GM04503 (cell line): ENCODE measurements around the gene ARHGAP19.
"Not testable (repeated sequence)": the region's sequence is repeated elsewhere in the genome, so short reads cannot be mapped to it uniquely, and the experiment has no call there.

ENCODE experiments used
- DNase-seq: peaks from one replicate; pipeline ENCODE4 v3.0.0-alpha.2; 2012; ENCODE audit warnings: low read depth

Gene ARHGAP19

DNA sequence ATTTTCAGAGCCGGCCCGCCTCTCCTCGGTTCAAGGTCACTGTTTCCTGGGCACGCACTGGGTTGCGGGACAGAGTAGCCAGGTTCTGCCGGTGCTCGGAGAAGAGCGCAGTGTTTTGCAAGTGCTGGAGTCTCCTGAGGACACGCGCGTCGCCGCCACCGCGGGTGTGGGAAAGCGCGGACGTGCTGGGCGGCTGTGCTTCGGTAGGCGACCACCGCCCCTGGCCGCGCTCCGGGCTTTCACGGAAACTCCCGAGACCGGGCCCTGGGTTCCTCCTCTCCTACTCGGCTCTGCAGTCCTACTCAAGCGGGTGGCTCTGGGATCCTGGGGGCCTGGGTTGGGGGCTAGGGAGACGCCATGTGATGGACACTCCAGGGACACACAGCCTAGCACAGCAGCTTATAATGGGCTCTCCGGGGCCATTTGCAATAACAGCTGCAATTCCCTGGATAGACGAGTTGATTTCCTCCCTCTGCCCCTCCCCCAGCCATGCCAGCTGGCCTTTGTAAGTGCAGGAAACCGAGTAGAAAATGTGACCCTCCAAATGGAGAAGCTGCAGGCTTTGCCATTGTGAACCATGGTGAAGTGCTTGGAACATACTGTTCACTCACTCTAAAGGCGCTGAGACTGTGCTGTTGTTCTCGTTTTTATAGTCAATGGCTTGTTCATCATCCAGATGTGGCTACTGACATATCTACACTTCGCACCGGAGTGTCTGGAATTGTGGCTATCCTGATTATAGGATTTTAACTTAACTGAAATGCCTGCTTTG lies 28.8 kb upstream of the ARHGAP19 start:
- no peak for DNase-seq

DNA sequence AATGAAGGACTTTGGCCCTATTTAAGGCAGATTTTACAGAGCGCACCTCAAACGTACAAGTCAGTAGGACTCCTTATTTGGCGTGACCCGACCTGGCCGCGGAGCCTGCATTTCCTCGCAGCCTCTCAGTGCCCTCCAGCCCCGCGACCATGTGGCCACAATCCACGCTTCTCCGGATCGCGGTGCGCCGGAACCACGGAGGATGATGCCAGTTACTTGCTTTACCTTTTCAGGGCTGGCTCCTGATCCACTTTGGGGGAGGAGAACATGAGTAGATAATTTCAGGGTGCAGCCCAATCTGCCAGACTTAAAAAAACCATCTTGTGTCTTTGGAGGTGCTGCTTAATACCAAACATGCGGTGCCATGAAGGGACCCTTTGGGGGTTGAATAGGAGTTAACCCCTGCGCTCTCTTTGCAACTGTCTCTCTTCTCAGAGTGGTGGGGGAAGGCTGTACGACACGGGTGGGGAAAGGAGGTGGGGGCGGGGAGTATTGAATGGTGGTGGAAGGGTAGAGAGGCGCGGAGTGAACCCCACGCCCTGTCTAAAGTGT lies 28.1 kb upstream of the ARHGAP19 start:
- DNase-seq: no peak

DNA sequence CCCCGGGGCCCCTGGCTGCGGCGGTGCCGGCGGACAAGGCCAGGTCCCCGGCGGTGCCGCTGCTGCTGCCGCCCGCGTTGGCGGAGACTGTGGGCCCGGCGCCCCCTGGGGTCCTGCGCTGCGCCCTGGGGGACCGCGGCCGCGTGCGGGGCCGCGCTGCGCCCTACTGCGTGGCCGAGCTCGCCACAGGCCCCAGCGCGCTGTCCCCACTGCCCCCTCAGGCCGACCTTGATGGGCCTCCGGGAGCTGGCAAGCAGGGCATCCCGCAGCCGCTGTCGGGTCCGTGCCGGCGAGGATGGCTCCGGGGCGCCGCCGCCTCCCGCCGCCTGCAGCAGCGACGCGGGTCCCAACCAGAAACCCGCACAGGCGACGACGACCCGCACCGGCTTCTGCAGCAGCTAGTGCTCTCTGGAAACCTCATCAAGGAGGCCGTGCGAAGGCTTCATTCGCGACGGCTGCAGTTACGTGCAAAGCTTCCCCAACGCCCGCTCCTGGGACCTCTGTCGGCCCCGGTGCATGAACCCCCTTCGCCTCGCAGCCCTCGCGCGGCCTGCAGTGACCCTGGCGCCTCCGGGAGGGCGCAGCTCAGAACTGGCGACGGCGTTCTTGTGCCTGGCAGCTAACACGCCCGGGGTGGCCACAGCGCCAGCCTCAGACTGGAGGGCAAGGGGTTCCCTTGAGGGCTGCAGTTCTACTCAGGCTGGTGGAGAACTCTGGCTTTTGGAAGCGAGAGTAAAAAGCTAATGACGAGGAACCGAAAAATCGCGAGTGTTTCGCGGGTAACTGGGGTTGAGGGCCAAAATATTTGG lies 27.4 kb upstream of the ARHGAP19 start:
- no peak for DNase-seq

DNA sequence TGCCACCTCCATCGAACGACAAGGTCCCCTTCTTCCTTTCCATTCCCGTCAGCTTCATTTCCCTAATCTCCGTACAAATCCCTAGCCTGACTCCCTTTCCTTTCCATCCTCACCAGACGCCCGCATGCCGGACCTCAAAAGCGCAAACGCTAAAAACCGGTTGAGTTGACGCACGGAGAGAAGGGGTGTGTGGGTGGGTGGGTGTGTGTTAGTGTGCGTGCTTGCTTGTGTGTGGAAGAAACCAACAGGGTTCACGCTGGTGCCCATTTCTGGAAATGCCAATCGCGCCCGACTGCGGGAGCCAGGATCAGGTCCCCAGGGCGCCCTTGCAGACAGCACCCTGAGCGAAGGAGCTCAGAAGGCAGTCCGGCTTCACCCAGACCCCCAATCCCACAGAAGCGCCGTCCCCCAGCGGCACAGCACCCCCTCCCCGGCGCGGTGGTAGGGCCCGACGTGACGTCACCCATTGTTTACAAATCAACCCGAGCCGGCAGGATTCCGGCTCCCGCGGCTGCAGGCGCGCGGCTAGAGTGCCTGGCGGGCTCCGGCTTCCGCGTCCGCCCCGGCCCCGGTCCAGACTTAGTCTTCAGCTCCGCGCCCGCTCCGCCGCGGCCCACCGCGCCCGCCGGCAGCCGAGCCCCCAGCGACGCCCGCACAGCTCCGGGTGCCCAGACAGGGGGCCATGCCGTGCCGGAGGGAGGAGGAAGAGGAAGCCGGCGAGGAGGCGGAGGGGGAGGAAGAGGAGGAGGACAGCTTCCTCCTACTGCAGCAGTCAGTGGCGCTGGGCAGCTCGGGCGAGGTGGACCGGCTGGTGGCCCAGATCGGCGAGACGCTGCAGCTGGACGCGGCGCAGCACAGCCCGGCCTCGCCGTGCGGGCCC lies 26.6 kb upstream of the ARHGAP19 start, which contains the start of gene FRAT1:
TSS of gene FRAT1 (plus strand) at position 500 of the 880 bp plus-strand sequence. CDS start at position 683, 183 bp downstream.
- DNase-seq: peak; percentile 63

DNA sequence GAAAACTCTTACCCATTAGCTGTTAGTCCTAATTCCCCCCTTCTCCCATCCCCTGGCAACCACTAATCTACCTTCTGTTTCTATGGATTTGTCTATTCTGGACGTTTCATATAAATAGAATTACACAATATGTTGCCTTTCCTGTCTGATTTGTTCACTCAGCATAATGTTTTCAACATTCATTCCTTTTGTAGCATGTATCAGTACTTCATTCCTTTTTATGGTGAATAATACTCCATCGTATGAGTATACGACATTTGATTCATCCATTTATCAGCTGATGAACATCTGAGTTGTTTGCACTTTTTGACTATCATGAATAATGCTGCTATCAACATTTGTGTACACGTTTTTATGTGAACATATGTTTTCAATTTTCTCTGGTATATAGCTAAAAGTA lies 22.2 kb upstream of the ARHGAP19 start:
- DNase-seq: no peak

DNA sequence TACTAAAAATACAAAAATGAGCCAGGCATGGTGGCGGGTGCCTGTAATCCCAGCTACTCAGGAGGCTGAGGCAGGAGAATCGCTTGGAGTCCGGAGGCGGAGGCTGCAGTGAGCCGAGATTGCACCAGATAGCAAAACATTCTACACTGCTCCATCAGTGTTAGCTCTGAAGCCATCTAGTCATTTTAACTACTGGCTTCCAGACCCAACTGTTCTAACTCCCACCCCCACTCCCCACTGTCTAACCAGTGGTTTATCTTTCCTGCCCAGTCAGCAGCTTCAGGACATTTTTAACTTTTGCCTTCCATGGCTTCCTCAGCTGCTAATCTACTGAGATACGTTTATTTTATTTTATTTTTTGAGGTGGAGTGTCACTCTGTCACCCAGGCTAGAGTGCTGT lies 20.5 kb upstream of the ARHGAP19 start:
- DNase-seq: no peak

DNA sequence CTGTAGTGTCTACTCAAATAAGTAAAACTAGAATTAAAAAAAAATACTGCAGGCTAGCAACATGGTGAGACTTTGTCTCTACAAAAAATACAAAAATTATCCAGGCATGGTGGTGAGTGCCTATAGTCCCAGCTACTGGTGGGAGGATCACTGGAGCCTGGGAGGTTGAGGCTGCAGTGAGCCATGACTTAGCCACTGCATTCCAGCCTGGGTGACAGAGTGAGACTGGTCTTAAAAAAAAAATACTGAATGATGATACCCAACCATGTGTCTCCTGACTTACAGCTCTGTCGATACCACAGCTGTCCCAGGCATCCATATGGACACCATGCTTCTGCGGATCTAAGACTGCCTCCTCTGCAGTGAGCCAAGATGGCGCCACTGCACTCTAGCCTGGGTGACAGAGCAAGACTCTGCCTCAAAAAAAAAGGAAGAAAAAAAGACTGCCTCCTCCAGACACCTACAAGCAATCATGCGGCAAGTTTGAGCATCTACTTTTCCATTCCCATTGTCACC lies 18.7 kb upstream of the ARHGAP19 start:
- no peak for DNase-seq

DNA sequence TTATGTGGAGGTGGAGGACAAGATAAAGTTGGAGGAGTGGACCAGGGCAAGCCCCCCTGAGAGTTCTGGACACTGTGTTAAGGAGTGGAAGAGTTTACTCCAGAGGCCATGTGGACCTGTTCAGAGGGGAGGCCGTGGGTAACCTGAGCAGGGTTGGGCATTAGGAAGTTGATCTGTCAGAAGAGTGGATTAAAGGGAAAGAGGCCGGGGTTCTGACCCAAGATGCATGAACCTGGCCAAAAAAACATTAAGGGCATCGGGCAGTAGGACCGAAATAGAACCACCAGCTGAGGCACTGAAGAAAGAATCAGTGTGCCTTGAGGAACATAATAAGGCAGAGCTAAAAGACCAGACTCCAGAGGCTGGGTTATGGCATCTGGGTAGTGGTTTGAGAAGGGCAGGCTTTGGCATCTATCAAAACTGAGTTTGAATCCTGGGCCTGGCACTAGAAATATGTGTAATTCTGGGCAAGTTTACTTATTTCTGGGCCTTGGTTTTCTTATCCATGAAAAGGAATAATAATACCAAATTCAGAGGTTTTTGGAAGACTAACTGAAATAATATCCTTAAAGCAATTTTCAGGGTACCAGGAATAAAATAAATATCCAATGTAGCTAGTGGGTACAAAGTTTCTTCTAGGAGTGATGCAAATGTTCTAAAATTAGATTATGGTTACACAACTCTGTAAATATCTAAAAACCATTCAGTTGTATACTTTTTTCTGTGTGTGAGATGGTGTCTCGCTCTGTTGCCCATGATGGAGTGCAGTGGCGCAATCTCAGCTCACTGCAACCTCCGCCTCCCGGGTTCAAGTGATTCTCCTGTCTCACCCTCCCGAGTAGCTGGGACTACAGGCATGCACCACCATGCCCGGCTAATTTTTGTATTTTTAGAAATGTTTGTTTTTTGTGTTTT lies 15.7 kb upstream of the ARHGAP19 start:
- no peak for DNase-seq

DNA sequence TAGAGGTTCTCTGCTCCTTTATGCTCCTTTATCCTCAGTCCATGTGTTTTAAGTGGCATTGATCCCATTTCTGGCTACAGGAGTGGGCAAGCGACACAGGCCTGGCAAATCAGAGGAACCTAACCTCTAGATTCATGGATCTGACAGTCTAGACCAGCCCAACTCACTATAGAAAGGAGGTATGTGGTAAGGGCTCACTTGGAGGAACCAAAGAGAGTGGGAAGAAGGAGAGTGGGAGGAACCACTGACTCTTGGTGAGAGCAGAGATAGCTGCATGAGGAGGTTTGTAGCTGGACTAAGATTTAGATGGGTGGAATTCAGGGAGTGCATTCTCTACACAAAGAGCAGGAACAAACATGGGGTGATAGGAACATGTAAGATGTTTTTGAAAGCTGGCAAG lies 15.0 kb upstream of the ARHGAP19 start:
- DNase-seq: no peak

DNA sequence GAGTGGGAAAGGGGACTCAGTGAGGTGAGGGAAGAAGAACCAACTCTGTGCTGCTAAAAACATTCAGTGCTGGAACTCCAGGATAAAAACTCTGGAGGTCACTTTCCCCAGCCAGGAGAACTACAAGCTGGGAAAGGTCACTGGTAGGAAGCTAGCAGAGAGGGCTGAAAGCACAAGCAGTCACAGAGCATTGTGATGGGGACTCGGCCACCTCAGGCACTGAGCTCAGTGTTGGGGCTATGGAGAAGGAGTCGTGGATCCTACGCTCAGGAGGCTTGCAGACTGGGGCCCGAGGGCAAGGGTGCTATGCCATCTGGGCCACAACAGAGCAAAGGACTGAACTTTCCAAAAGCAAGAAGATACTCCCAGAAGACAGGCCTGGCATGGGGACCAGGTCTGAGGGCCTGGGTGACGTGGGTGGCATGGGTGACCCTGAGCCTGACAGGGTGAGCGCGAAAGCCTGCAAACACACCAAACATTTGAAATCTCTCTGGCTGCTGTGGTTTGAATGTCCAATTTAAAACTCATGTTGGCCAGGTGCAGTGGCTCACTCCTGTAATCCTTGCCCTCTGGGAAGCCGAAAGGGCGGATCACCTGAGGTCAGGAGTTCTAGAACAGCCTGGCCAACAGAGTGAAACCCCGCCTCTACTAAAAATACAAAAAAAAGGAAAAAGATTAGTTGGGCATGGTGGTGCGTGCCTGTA lies 9.8 kb upstream of the ARHGAP19 start:
- DNase-seq: no peak

- DNase-seq: no peak
Measured at GRCh38 chr10:97300980-97301379, 8.5 kb upstream of the ARHGAP19 start.

- DNase-seq: no peak
Measured at GRCh38 chr10:97298223-97298571, 5.8 kb upstream of the ARHGAP19 start.

- DNase-seq: no peak
Measured at GRCh38 chr10:97297556-97298222, 5.3 kb upstream of the ARHGAP19 start.

DNA sequence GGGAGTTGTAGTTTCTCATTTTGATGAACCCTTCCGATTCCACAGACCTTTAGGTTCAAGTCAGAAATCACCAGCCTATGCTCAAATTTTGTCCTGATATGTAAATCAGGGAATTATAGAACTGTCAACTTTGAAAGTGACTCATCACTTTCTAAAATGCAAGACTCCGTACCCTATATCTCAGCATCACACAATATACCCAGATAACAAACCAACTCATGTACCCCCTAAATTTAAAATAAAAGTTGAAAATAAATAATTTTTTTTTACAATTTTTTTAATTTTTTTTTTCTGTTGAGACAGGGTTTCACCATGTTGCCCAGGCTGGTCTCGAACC lies 393 bp upstream of the ARHGAP19 start:
- DNase-seq: no peak

GRCh38 chr10:97291357-97292096 lies 910 bp downstream of the ARHGAP19 start:
- DNase-seq: peak; percentile 14

GRCh38 chr10:97290576-97291356 lies 1.7 kb downstream of the ARHGAP19 start:
- DNase-seq: not testable (repeated sequence)

- not testable (repeated sequence) for DNase-seq
Measured at GRCh38 chr10:97290076-97290475, 2.4 kb downstream of the ARHGAP19 start.

DNA sequence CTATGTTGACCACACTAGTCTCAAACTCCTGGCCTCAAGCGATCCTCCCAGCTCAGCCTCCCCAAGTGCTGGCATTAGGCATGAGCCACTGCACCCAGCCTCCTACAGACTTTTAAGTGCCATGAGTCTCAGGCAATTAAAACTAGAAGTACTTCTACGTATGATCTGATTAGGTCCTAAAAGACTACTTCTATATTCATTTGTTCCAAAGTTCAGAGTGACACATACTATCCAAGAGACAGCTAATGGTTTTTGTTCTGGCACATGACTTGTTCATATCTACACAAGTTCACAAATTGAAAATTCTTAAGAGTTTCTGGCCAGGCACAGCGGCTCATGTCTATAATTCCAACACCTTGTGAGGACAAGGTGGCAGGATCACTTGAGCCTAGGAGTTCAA lies 11.7 kb downstream of the ARHGAP19 start:
- no peak for DNase-seq
